ENCODE measurements around the gene TMCC1. TPM values are rescaled to one million over a fixed set of nuclear protein-coding genes. Genes with fewer than 3 reads are reported as not detected.
A peak's percentile ranks its signal among the peaks of the same experiment; 100 is the strongest.

TMCC1 gene
- total and polyA plus RNA-seq, 2 donors (not counting 3 experiments of a cell fraction or from before 2014, with no cell fraction given): 17.4 to 38.4 TPM

DNA sequence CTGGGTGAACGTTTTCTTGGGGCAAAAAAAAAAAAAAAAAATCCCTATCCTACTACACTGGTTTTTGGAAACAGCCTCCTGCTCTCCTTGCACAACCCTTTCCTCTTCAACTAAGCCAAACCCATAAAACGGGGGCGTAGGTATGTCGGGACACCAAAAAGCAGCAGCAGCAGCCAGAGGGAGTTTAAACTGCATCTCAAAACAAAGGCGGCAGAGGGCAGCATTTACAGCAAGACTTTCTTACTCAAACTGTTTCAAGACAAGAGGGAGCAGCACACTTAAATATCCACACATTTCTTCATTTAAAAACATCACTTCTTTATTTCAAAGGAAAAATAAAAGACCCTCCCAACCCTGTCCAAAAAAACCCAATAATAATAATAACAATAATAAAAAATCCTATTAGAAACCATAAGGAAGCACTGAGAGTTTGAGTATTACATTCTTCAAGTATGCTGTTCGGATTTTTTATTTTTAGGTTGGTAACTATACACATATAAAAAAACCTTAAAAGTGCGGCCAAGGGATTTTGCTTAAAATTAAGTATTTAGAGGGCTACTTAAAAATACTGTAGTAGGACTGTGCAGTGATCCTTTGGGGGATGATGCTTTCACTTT is 243.1 kb downstream of the TMCC1 start:
- peaks cover 24% of the 10 kb centered on the region for H3K4me1 ChIP-seq (ENCODE audit: control insufficient read depth, extremely low read depth, insufficient read depth, low read length)
- CTCF ChIA-PET: interaction anchor here (1.1 to 4.3 kb wide), 8 partner anchors 12 to 284 kb away, joined by 3 to 31 read pairs (median 8); no protein-coding TSS in a partner anchor

DNA sequence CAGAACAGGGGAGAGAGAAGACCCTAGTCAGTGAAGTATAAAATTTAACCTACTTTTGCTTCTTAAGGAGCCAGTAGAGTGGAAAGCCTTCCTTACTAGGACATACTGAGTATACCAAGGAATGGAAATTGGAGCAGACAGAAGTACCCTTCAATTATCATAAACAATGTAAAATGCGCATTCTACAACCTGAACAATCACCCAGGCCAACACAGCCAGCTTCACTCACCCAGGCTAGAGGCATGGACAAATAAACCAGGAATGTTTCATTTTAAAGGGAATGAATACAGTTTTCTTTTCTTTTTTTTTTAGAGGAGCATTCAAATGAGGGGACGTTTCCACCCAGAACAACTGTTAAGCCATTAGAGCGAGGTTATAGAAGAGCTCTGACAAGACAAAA is 245.1 kb downstream of the TMCC1 start:
- no peaks in the 10 kb centered on the region for H3K9me3 ChIP-seq (replicated peaks; ENCODE audit: control insufficient read depth, insufficient read depth, low read length)
- intact Hi-C loops (cut with micrococcal nuclease) (no loop called here), dilution Hi-C loops (cut with MboI; ENCODE audit: extremely low pct_ligation_motif_present, low sequenced_read_pairs) (no loop called here)
- H3K4me2 ChIP-seq (ENCODE audit: insufficient read depth, low read length): no peak overlapping the region
- no peak overlapping the region for H3K9ac ChIP-seq (replicated peaks; ENCODE audit: extremely low read depth, insufficient read depth, low read length)
- peaks cover 24% of the 10 kb centered on the region for H3K4me1 ChIP-seq (ENCODE audit: control insufficient read depth, extremely low read depth, insufficient read depth, low read length)
- no peak for DNase-seq (ENCODE audit: low read depth, low spot score)
- ChIA-PET CTCF (interaction anchor here (1.2 to 4.3 kb wide), 7 partner anchors 21 to 181 kb away, joined by 3 to 31 read pairs (median 8); no protein-coding TSS in a partner anchor), POLR2A (no interaction called here)
- no peaks in the 10 kb centered on the region for H3K27me3 ChIP-seq (ENCODE audit: control insufficient read depth in 2 of 2, insufficient read depth in 2 of 2, low read length in 2 of 2)
- no peaks in the 10 kb centered on the region for H4K20me1 ChIP-seq (replicated peaks; ENCODE audit: control insufficient read depth, extremely low read depth, insufficient read depth, low read length)
- no peaks in the 10 kb centered on the region for H3K79me2 ChIP-seq (ENCODE audit: control insufficient read depth, insufficient read depth, low read length)
- no peak overlapping the region for H2AFZ ChIP-seq (ENCODE audit: low read depth, low read length)
- TF ChIP-seq POLR2AphosphoS5 (IDR thresholded peaks at IDR 0.05; ENCODE audit: insufficient read depth, low read depth, low read length) (no peak), MYC (IDR thresholded peaks at IDR 0.05; ENCODE audit: low read depth, low read length) (no peak), JUN (IDR thresholded peaks at IDR 0.05; ENCODE audit: borderline replicate concordance, insufficient read depth, insufficient read length, low read depth) (no peak), EZH2 (IDR thresholded peaks at IDR 0.05; ENCODE audit: borderline replicate concordance, low read depth, low read length, severe bottlenecking) (no peak), GATA2 (IDR thresholded peaks at IDR 0.05; ENCODE audit: insufficient read depth, insufficient read length, low read depth, low read length) (no peak), FOS (IDR thresholded peaks at IDR 0.05; ENCODE audit: borderline replicate concordance, insufficient read depth, low read length) (no peak), POLR2A (IDR thresholded peaks at IDR 0.05; ENCODE audit: low read depth, low read length) (no peak)
- TF ChIP-seq, protein P1, sequence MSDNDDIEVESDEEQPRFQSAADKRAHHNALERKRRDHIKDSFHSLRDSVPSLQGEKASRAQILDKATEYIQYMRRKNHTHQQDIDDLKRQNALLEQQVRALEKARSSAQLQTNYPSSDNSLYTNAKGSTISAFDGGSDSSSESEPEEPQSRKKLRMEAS (IDR thresholded peaks at IDR 0.05; ENCODE audit: insufficient read depth, insufficient read length): no peak
- TF ChIP-seq, protein P2, sequence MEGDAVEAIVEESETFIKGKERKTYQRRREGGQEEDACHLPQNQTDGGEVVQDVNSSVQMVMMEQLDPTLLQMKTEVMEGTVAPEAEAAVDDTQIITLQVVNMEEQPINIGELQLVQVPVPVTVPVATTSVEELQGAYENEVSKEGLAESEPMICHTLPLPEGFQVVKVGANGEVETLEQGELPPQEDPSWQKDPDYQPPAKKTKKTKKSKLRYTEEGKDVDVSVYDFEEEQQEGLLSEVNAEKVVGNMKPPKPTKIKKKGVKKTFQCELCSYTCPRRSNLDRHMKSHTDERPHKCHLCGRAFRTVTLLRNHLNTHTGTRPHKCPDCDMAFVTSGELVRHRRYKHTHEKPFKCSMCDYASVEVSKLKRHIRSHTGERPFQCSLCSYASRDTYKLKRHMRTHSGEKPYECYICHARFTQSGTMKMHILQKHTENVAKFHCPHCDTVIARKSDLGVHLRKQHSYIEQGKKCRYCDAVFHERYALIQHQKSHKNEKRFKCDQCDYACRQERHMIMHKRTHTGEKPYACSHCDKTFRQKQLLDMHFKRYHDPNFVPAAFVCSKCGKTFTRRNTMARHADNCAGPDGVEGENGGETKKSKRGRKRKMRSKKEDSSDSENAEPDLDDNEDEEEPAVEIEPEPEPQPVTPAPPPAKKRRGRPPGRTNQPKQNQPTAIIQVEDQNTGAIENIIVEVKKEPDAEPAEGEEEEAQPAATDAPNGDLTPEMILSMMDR (IDR thresholded peaks at IDR 0.05; ENCODE audit: extremely low read depth in 1 of 2, insufficient read depth in 1 of 2, low read depth in 1 of 2, low read length in 2 of 2): no peak
- no peaks in the 10 kb centered on the region for H3K36me3 ChIP-seq (ENCODE audit: control insufficient read depth in 2 of 2, extremely low read depth in 1 of 2, insufficient read depth in 2 of 2, low read length in 2 of 2)
- no peak for FAIRE-seq
- no TSS peak for BruUV-seq (replicated peaks)
- H3K9me1 ChIP-seq (replicated peaks; ENCODE audit: control insufficient read depth, extremely low read depth, insufficient read depth, low read length): no peaks in the 10 kb centered on the region
- no peak overlapping the region for H3K4me3 ChIP-seq (replicated peaks in 1 of 3; ENCODE audit: insufficient read depth in 1 of 3, low read depth in 1 of 3, low read length in 3 of 3)
- H3K27ac ChIP-seq (ENCODE audit: insufficient read depth, low read depth, low read length): no peak overlapping the region

More for the DNA sequence above, 243.1 kb downstream of the TMCC1 start:
- FAIRE-seq (peak; percentile 84), DNase-seq (ENCODE audit: low read depth, low spot score) (peak; percentile 80)
- Histone ChIP-seq H2AFZ (ENCODE audit: low read depth, low read length) (no peak overlapping the region), H3K27me3 (ENCODE audit: control insufficient read depth in 2 of 2, insufficient read depth in 2 of 2, low read length in 2 of 2) (no peaks in the 10 kb centered on the region), H3K9me1 (replicated peaks; ENCODE audit: control insufficient read depth, extremely low read depth, insufficient read depth, low read length) (no peaks in the 10 kb centered on the region), H3K9ac (replicated peaks; ENCODE audit: extremely low read depth, insufficient read depth, low read length) (no peak overlapping the region), H3K79me2 (ENCODE audit: control insufficient read depth, insufficient read depth, low read length) (no peaks in the 10 kb centered on the region), H3K9me3 (replicated peaks; ENCODE audit: control insufficient read depth, insufficient read depth, low read length) (no peaks in the 10 kb centered on the region), H3K36me3 (ENCODE audit: control insufficient read depth in 2 of 2, extremely low read depth in 1 of 2, insufficient read depth in 2 of 2, low read length in 2 of 2) (no peaks in the 10 kb centered on the region), H3K27ac (ENCODE audit: insufficient read depth, low read depth, low read length) (no peak overlapping the region), H3K4me3 (replicated peaks in 1 of 3; ENCODE audit: insufficient read depth in 1 of 3, low read depth in 1 of 3, low read length in 3 of 3) (no peak overlapping the region), H4K20me1 (replicated peaks; ENCODE audit: control insufficient read depth, extremely low read depth, insufficient read depth, low read length) (no peaks in the 10 kb centered on the region), H3K4me2 (ENCODE audit: insufficient read depth, low read length) (no peak overlapping the region)
- BruUV-seq (replicated peaks): no TSS peak
- intact Hi-C loops (cut with micrococcal nuclease) (loop anchor here (1.0 to 10.0 kb wide), 7 partner anchors 22 to 284 kb away; no protein-coding TSS in a partner anchor), dilution Hi-C loops (cut with MboI; ENCODE audit: extremely low pct_ligation_motif_present, low sequenced_read_pairs) (loop anchor here (25.0 kb wide), 1 partner anchor 187 kb away; no protein-coding TSS in a partner anchor)
- POLR2A ChIA-PET: no interaction called here
- TF ChIP-seq POLR2A (IDR thresholded peaks at IDR 0.05; ENCODE audit: low read depth, low read length): no peak
- TF ChIP-seq, protein P2 (IDR thresholded peaks at IDR 0.05; ENCODE audit: extremely low read depth in 1 of 2, insufficient read depth in 1 of 2, low read depth in 1 of 2, low read length in 2 of 2): peak; percentile 58
- no peak for TF ChIP-seq MYC (IDR thresholded peaks at IDR 0.05; ENCODE audit: low read depth, low read length)
- TF ChIP-seq JUN (IDR thresholded peaks at IDR 0.05; ENCODE audit: borderline replicate concordance, insufficient read depth, insufficient read length, low read depth): no peak
